HCT116 (cell line): Measurements from ENCODE around the gene ERVFRD-1. TPM values are rescaled to one million over a fixed set of nuclear protein-coding genes. Genes with fewer than 3 reads are reported as not detected.

Experiments
- ATAC-seq: fragments of 200-7000 bp; cut with Tn5 transposase; 2 replicates; pipeline ENCODE4 v1.9.1; 2020; ENCODE audit warnings: mild to moderate bottlenecking, moderate library complexity
- BruUV-seq: library from RNA; stranded (reverse); fragments of 400-500 nt; replicated peaks from 2 replicates; lab custom pipeline; 2021; lab: Mats Ljungman, UMichigan
- CTCF ChIA-PET: fragments of 300-600 bp; sonication (Branson Sonifier 250); formaldehyde crosslinking; loops from one replicate; lab custom pipeline; 2021; ENCODE audit warnings: antibody characterized with exemption; lab: Charles Lee
- POLR2A ChIA-PET: fragments of 300-600, 350-600 bp; sonication (Branson Sonifier 250); formaldehyde crosslinking; loops from one replicate; lab custom pipeline; 2021; ENCODE audit warnings: antibody characterized with exemption; lab: Charles Lee
- RAD21 ChIA-PET, 2 experiments: fragments of 300-600 bp; sonication (Branson Sonifier 250); formaldehyde crosslinking; loops; one replicate each; lab custom pipeline; 2023; ENCODE audit warnings: low total read pairs in 2 of 2; ENCODE audit not compliant: uncharacterized antibody in 2 of 2, unreplicated experiment in 2 of 2, low non-redundant PET in 1 of 2; lab: Charles Lee
- DNase-seq: peaks from one replicate; pipeline ENCODE4 v3.0.0-alpha.2; 2010; ENCODE audit warnings: low read depth, low spot score
- H2AFZ ChIP-seq: fragments of 200-600 bp; shearing (Covaris generic), sonication (generic); 2 replicates; pipeline ENCODE4 v1.6.1; 2017; ENCODE audit warnings: low read depth, mixed run types, mixed read lengths, antibody characterized with exemption, low read length; ENCODE audit not compliant: poor library complexity, severe bottlenecking
- H3K27ac ChIP-seq: 2 replicates; pipeline ENCODE4 v1.5.1; 2012; ENCODE audit warnings: low read depth, low read length
- H3K27me3 ChIP-seq: fragments of 200-600 bp; sonication (generic); 2 replicates; pipeline ENCODE4 v1.6.1; 2016; ENCODE audit warnings: mixed run types, low read length, mixed read lengths; ENCODE audit not compliant: insufficient read depth
- H3K36me3 ChIP-seq, 2 experiments: fragments of 200-500 bp in 1 of 2; fragments of 200-600 bp in 1 of 2; sonication (Bioruptor generic) in 1 of 2; sonication (generic) in 1 of 2; 2 replicates each; pipeline versions ENCODE4 v1.5.1 to v1.6.1; 2014 to 2016; ENCODE audit warnings: low read length in 2 of 2, inconsistent platforms in 1 of 2, mixed read lengths in 1 of 2, mixed run types in 1 of 2; ENCODE audit not compliant: insufficient read depth in 2 of 2, control insufficient read depth in 1 of 2
- H3K4me1 ChIP-seq, 2 experiments: fragments of 200-600 bp in 1 of 2; sonication (generic) in 1 of 2; 2 replicates each; pipeline versions ENCODE4 v1.5.1 to v1.6.1; 2012 to 2017; ENCODE audit warnings: low read length in 2 of 2, inconsistent platforms in 1 of 2, mild to moderate bottlenecking in 1 of 2, mixed read lengths in 1 of 2, mixed run types in 1 of 2, moderate library complexity in 1 of 2; ENCODE audit not compliant: insufficient read depth in 2 of 2, control insufficient read depth in 1 of 2
- H3K4me2 ChIP-seq: fragments of 200-600 bp; sonication (generic); 2 replicates; pipeline ENCODE4 v1.6.1; 2017; ENCODE audit warnings: mixed run types, low read length, mixed read lengths
- H3K4me3 ChIP-seq, 2 experiments: fragments of 200-600 bp in 1 of 2; sonication (generic) in 1 of 2; replicated peaks in 1 of 2; 2 replicates each; pipeline ENCODE4 v1.5.1; 2011 to 2016; ENCODE audit warnings: low read length in 2 of 2, control low read depth in 1 of 2, low read depth in 1 of 2, mild to moderate bottlenecking in 1 of 2, mixed read lengths in 1 of 2, mixed run types in 1 of 2
- H3K79me2 ChIP-seq: fragments of 200-600 bp; sonication (generic); 2 replicates; pipeline ENCODE4 v1.6.1; 2017; ENCODE audit warnings: mild to moderate bottlenecking, mixed run types, low read length, moderate library complexity, mixed read lengths; ENCODE audit not compliant: insufficient read depth
- H3K9ac ChIP-seq: fragments of 200-600 bp; sonication (generic); 2 replicates; pipeline ENCODE4 v1.6.1; 2016; ENCODE audit warnings: low read length, mixed read lengths
- H3K9me2 ChIP-seq: fragments of 200-600 bp; sonication (generic), shearing (Covaris generic); 2 replicates; pipeline ENCODE4 v1.6.1; 2017; ENCODE audit warnings: mixed run types, mild to moderate bottlenecking, moderate library complexity; ENCODE audit not compliant: insufficient read depth
- H3K9me3 ChIP-seq, 2 experiments: fragments of 200-500 bp in 1 of 2; fragments of 200-600 bp in 1 of 2; sonication (Bioruptor generic) in 1 of 2; sonication (generic) in 1 of 2; 2 replicates each; pipeline ENCODE4 v1.6.1; 2014 to 2017; ENCODE audit warnings: low read length in 2 of 2, mixed read lengths in 2 of 2, inconsistent platforms in 1 of 2, low read depth in 1 of 2, mild to moderate bottlenecking in 1 of 2, mixed run types in 1 of 2, moderate library complexity in 1 of 2; ENCODE audit not compliant: control insufficient read depth in 1 of 2, insufficient read depth in 1 of 2
- H4K20me1 ChIP-seq: fragments of 200-600 bp; sonication (generic), shearing (Covaris generic); 2 replicates; pipeline ENCODE4 v1.6.1; 2017; ENCODE audit warnings: mixed run types, mild to moderate bottlenecking, moderate library complexity; ENCODE audit not compliant: insufficient read depth
- ATF3 ChIP-seq: IDR thresholded peaks from 2 replicates; pipeline ENCODE4 v1.6.1; 2012
- CTCF ChIP-seq, 3 experiments: fragments of 200-600 bp in 1 of 3; sonication (generic) in 1 of 3; IDR thresholded peaks in 2 of 3; conservative IDR thresholded peaks in 1 of 3; 2 replicates each; pipeline ENCODE4 v1.5.1; 2012 to 2017; ENCODE audit warnings: low read depth in 2 of 3, low read length in 2 of 3, antibody characterized with exemption in 1 of 3, borderline replicate concordance in 1 of 3, control low read depth in 1 of 3, mild to moderate bottlenecking in 1 of 3, mixed read lengths in 1 of 3, mixed run types in 1 of 3, moderate library complexity in 1 of 3; ENCODE audit not compliant: insufficient read depth in 1 of 3
- EGR1 ChIP-seq: IDR thresholded peaks from 2 replicates; pipeline ENCODE4 v1.6.1; 2012; ENCODE audit warnings: low read depth
- ELF1 ChIP-seq: IDR thresholded peaks from 2 replicates; pipeline ENCODE4 v1.6.1; 2012; ENCODE audit warnings: low read depth, borderline replicate concordance
- MAX ChIP-seq: IDR thresholded peaks from 2 replicates; pipeline ENCODE4 v1.6.1; 2012
- POLR2AphosphoS5 ChIP-seq: IDR thresholded peaks from 2 replicates; pipeline ENCODE4 v1.6.1; 2011; ENCODE audit warnings: mild to moderate bottlenecking, low read depth, low read length, moderate library complexity
- SIN3A ChIP-seq: IDR thresholded peaks from 2 replicates; pipeline ENCODE4 v1.6.1; 2012; ENCODE audit warnings: low read depth
- ZNF274 ChIP-seq: fragments of 200-500 bp; sonication (Bioruptor generic); IDR thresholded peaks from 2 replicates; pipeline ENCODE4 v1.6.1; 2014; ENCODE audit warnings: mild to moderate bottlenecking, low read depth, low read length, inconsistent platforms
- intact Hi-C: fragments of 100-400 bp; cut with micrococcal nuclease; formaldehyde crosslinking; loops from 2 replicates; pipeline ENCODE4 v1.10.0; 2022
- total RNA-seq: library from RNA; stranded (reverse); gene quantifications from one replicate; pipeline ENCODE4 v1.2.1, GENCODE V29; 2021; ENCODE audit not compliant: unreplicated experiment

ERVFRD-1 gene
- total RNA-seq, 1 experiment from 2014 or later, result not detected

DNA sequence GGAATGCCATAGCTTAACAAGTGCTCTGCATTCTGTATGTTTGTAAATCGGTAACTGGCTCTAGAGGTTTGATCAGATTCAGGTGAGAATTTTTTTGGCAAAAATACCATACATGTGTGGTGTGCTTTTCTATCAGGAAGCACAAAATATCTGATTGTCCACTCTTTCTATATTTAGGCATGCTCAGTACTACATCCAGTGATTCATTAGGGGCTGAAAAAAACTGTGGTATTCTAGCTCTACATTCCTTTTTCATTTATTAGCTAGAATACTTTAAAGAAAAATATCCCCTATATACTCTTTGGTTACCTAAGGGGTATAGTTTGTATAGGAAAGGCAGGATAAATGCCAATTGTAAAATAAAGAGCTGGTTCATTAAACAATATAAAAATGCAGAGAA lies 56.8 kb downstream of the ERVFRD-1 start:
- Histone ChIP-seq H3K4me1 (peaks cover 7 to 11% of the 10 kb centered on the region in 2 experiments; a peak in 2 of 4 replicates), H3K27me3 (no peaks in the 10 kb centered on the region), H3K9me2 (no peaks in the 10 kb centered on the region), H3K27ac (no peak overlapping the region), H3K4me3 (no peak overlapping the region), H3K4me2 (no peak overlapping the region), H3K36me3 (no peaks in the 10 kb centered on the region), H3K9me3 (no peaks in the 10 kb centered on the region), H2AFZ (no peak overlapping the region), H4K20me1 (no peaks in the 10 kb centered on the region), H3K79me2 (no peaks in the 10 kb centered on the region), H3K9ac (no peak overlapping the region)
- intact Hi-C loops, result no loop called here
- DNase-seq (no peak), ATAC-seq (no peak)
- no TSS peak for BruUV-seq
- POLR2A ChIA-PET, result no interaction called here
- CTCF ChIA-PET, result interaction anchor here (1.2 kb wide), 1 partner anchor 14 kb away, joined by 4 read pairs; no protein-coding TSS in a partner anchor
- TF ChIP-seq ZNF274, result no peak
- no peak for TF ChIP-seq ELF1
- TF ChIP-seq ATF3, result no peak
- TF ChIP-seq MAX, result no peak
- TF ChIP-seq SIN3A, result no peak
- TF ChIP-seq CTCF (IDR thresholded peaks at IDR 0.05 in 2 of 3, conservative IDR thresholded peaks at IDR 0.05 in 1 of 3; ENCODE audit: borderline replicate concordance in 1 of 3, insufficient read depth in 1 of 3, low read depth in 2 of 3, low read length in 2 of 3), result no peak
- no peak for TF ChIP-seq POLR2AphosphoS5
- no peak for TF ChIP-seq EGR1
- RAD21 ChIA-PET, result no interaction called here
